Right renal pelvis (tissue), 4 donors: ENCODE measurements around the gene S1PR5. TPM values are rescaled to one million over a fixed set of nuclear protein-coding genes. Genes with fewer than 3 reads are reported as not detected.

Source experiments
- DNase-seq, 4 donors: peaks; one replicate each; pipeline ENCODE4 v3.0.0-alpha.2; 2013; ENCODE audit warnings: low read depth in 4 of 4, low spot score in 3 of 4, missing footprints in 1 of 4
- polyA plus RNA-seq, 4 donors: library from polyadenylated mRNA; unstranded; fragments of 120-200 nt; gene quantifications; one replicate each; pipeline ENCODE4 v1.2.1, GENCODE V29; 2013; ENCODE audit not compliant: insufficient read length in 4 of 4

Gene S1PR5
- polyA plus RNA-seq, 4 donors = 1.6 to 2.0 (median 1.6) TPM

GRCh38 chr19:10478476-10478875 is 38.8 kb downstream of the S1PR5 start:
- DNase-seq = no peak

- no peak for DNase-seq
Measured at GRCh38 chr19:10474962-10475451, 42.2 kb downstream of the S1PR5 start.

GRCh38 chr19:10473192-10473591 is 44.1 kb downstream of the S1PR5 start:
- no peak for DNase-seq

GRCh38 chr19:10471909-10472308 is 45.3 kb downstream of the S1PR5 start:
- no peak for DNase-seq

- DNase-seq = no peak
Measured at GRCh38 chr19:10468133-10468532, 49.1 kb downstream of the S1PR5 start.

GRCh38 chr19:10467104-10467706 is 50.0 kb downstream of the S1PR5 start:
- no peak for DNase-seq

GRCh38 chr19:10464456-10464855 is 52.8 kb downstream of the S1PR5 start:
- no peak for DNase-seq

Other genes with a start within 250 kb of the S1PR5 start
- gene ICAM1, start 246.3 kb downstream of the S1PR5 start, polyA plus RNA-seq = 1 to 10 TPM; 6.1 to 7.5 (median 6.6) TPM
- under 1 TPM; 0.17 to 0.57 (median 0.46) TPM for gene ICAM4, start 230.5 kb downstream of the S1PR5 start, polyA plus RNA-seq
- under 1 TPM; 0.10 to 0.38 (median 0.14) TPM for gene ICAM5, start 227.5 kb downstream of the S1PR5 start, polyA plus RNA-seq
- 1 to 10 TPM; 4.0 to 6.8 (median 5.1) TPM for gene ZGLP1, start 207.6 kb downstream of the S1PR5 start, polyA plus RNA-seq
- 10 to 100 TPM; 18.6 to 25.9 (median 20.7) TPM for gene FDX2, start 201.4 kb downstream of the S1PR5 start, polyA plus RNA-seq
- 10 to 100 TPM; 27.3 to 40.6 (median 31.2) TPM for gene RAVER1, start 183.9 kb downstream of the S1PR5 start, polyA plus RNA-seq
- gene ICAM3, start 177.8 kb downstream of the S1PR5 start, polyA plus RNA-seq = 10 to 100 TPM in 1 of 4 donors, 1 to 10 TPM in 3; 7.8 to 11.3 (median 8.9) TPM
- gene TYK2, start 136.9 kb downstream of the S1PR5 start, polyA plus RNA-seq = 100 to 1,000 TPM; 103 to 130 (median 109) TPM
- 100 to 1,000 TPM; 135 to 170 (median 137) TPM for gene CDC37, start 113.9 kb downstream of the S1PR5 start, polyA plus RNA-seq
- gene PDE4A, start 96.9 kb downstream of the S1PR5 start, polyA plus RNA-seq = 1 to 10 TPM; 1.7 to 3.4 (median 2.7) TPM
- 10 to 100 TPM; 70.0 to 86.6 (median 79.0) TPM for gene KEAP1, start 14.1 kb downstream of the S1PR5 start, polyA plus RNA-seq
- gene ATG4D, start 26.5 kb upstream of the S1PR5 start, polyA plus RNA-seq = 10 to 100 TPM; 30.2 to 39.2 (median 35.0) TPM
- 10 to 100 TPM; 30.9 to 35.5 (median 32.4) TPM for gene KRI1, start 48.6 kb upstream of the S1PR5 start, polyA plus RNA-seq
- gene CDKN2D, start 51.5 kb upstream of the S1PR5 start, polyA plus RNA-seq = 10 to 100 TPM; 10.7 to 12.3 (median 11.8) TPM
- gene AP1M2, start 69.9 kb upstream of the S1PR5 start, polyA plus RNA-seq = 10 to 100 TPM; 43.0 to 56.7 (median 47.6) TPM
- 100 to 1,000 TPM; 200 to 221 (median 213) TPM for gene SLC44A2, start 108.1 kb upstream of the S1PR5 start, polyA plus RNA-seq
- 100 to 1,000 TPM; 275 to 291 (median 278) TPM for gene ILF3, start 136.9 kb upstream of the S1PR5 start, polyA plus RNA-seq
- gene QTRT1, start 184.0 kb upstream of the S1PR5 start, polyA plus RNA-seq = 10 to 100 TPM; 42.4 to 67.3 (median 46.2) TPM
- gene DNM2, start 200.6 kb upstream of the S1PR5 start, polyA plus RNA-seq = 100 to 1,000 TPM; 130 to 145 (median 136) TPM